ENCODE results near the gene KIT. TPM values are rescaled to one million over a fixed set of nuclear protein-coding genes. Genes with fewer than 3 reads are reported as not detected.

KIT gene
- polyA plus RNA-seq, 3 donors = 0.34 to 2.0 (median 0.64) TPM

DNA sequence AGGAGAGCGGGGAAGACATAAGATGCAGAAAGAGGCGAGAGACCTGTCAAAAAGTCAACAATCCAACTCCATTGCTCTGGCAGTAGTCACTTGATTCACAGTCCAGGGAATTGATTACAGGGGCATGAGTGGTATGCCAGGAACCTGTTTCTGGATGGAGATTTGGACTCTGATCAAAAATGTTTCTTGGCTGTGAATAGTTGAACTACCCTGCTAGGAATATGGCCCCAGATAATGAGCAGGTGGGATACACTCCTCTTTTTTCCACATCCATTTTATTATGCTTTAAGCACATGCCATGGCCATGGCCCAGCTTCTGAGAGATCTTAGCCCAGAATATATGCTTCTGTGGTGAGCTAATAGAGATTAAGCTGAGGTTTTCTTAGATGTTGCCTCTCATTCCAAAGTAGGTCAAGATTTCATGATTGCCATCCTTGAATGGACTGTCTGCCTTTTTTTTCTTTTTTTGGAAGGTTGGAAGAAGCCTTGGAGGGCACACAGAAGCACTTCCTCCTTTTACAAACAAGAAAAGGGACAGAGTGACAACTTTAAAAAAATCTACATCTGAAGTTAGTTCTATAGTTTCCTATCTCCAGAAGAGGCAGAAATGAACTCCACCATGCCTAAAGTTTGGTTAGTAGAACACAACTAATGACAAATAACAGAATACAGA, 121.9 kb downstream of the KIT start:
- 71 to 86% (median 80%) methylated on average over 2 of the region's 2 CpGs for WGBS, 3 donors
- H3K27ac ChIP-seq (ENCODE audit: low read depth, low read length) = no peak overlapping the region

DNA sequence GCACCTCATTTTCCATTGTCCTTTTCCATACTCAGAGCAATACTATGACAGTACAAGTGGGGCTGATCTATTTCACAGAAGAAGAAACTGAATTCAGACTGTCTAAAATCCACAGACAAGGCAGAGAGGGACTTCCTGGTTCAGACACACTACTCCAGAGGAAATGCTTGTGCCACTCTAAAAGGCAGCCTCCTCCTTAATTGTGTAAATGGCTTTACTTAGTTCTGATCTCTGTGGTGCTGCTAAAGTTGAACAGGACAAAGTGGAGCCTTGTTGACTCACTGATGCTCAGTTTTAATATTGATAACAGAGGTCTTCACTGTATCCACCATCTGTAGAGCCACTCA, 122.4 kb downstream of the KIT start:
- no peak overlapping the region for H3K27ac ChIP-seq (ENCODE audit: low read depth, low read length)

DNA sequence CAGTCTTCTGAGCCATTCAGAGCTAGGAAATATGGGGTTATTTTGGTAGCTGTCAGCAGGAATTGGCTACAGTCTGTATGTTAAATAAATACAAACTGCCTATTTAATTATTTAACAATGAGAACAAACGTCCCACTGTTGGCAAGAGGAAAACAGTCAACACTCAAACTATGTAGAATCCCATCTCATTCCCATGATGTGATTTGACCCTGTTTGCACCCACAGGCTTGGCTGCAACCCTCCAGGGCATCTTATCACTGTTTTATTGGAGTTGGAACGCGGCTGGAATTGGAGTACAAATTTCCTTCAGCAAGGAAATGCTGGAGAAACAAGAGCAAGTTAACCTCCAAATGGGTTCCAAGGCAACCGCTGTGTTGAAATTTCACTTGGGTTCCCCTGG, 124.0 kb downstream of the KIT start:
- 28 to 46% (median 42%) methylated on average over 4 of the region's 4 CpGs for WGBS, 3 donors
- no peak overlapping the region for H3K27ac ChIP-seq (ENCODE audit: low read depth, low read length)

DNA sequence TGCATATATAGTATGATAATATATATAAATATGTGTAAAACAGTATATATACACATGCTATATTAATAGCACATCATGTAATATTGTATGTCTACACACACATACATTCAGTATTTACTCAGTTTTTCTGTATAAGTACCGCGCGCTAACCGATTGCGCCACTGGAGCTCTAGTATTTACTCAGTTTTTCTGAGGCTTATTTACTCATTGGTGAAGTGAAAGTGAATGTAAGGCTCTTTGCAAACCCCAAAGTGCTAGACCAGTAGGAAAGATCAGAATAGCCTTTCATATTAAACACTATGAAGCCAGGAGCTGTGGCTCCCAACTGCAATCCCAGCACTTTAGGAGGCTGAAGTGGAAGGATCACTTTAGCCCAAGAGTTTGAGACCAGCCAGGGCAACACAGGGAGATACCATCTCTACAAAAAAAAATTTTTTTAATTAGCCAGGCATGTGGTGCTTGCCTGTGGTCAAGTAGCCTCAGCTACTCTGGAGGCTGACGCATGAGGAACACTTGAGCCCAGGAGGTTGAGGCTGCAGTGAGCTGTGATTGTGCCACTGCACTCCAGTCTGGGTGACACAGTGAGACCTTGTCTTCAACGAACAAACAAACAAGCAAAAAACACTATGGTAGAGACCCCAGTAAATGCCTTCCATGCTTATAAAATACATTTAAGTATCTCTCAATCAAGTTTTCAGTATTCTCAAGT, 125.8 kb downstream of the KIT start:
- whole genome bisulfite sequencing, 3 donors = 83 to 87% (median 84%) methylated on average over 7 of the region's 7 CpGs
- no peak overlapping the region for H3K27ac ChIP-seq (ENCODE audit: low read depth, low read length)

DNA sequence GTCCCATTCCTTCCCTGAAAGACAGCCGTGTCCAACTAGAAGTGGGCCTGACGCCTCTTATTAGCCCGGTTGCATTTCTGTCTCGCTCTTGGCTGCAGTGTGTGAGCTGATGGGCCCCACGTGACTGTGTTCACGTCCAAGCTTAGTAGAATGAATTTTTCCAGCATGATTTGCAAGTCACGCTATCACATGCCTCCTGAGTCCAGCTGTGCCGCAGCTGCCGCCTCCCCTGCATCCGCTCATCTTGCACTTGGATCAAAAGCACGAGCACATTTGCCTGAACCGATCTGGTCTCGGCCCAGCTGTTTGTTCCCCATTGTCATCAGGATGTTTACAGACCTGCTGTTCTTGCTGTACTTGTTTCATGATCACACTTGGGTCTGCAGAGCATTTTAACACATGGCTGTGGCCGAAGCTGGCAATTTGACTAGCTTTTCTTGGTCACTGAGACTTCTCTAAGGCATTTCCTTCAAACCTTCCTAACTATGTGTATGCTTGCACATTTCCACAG, 126.5 kb downstream of the KIT start:
- WGBS, 3 donors = 31 to 46% (median 45%) methylated on average over 14 of the region's 14 CpGs
- no peak overlapping the region for H3K27ac ChIP-seq (ENCODE audit: low read depth, low read length)
